ENCODE measurements around the gene RXRG. TPM values are rescaled to one million over a fixed set of nuclear protein-coding genes. Genes with fewer than 3 reads are reported as not detected.
A peak's percentile ranks its signal among the peaks of the same experiment; 100 is the strongest.

RXRG gene
- total and polyA plus RNA-seq, 9 donors = 42.1 to 59.3 (median 53.0) TPM

- no peaks in the 10 kb centered on the region for H3K36me3 ChIP-seq (ENCODE audit: control insufficient read depth, insufficient read depth, low read length)
- no CpG with 5 or more reads among the region's 1 CpG for WGBS (ENCODE audit: insufficient coverage)
- H3K9me3 ChIP-seq (replicated peaks; ENCODE audit: control insufficient read depth, low read depth, low read length) = no peaks in the 10 kb centered on the region
- H3K4me3 ChIP-seq (ENCODE audit: low read length) = no peak overlapping the region
- peaks cover 25% of the 10 kb centered on the region for H3K4me1 ChIP-seq (ENCODE audit: control insufficient read depth, insufficient read depth, low read length)
- H3K27ac ChIP-seq (ENCODE audit: low read length) = no peak overlapping the region
- no peaks in the 10 kb centered on the region for H3K27me3 ChIP-seq (ENCODE audit: control insufficient read depth, insufficient read depth, low read length)
- DNase-seq = no peak
These were observed 11.2 kb upstream of the RXRG start for GRCh38 chr1:165456114-165456513.

GRCh38 chr1:165455111-165455510, 10.2 kb upstream of the RXRG start:
- no peak overlapping the region for H3K27ac ChIP-seq (ENCODE audit: low read length)
- WGBS (ENCODE audit: insufficient coverage) = 92% methylated on average over 3 of the region's 3 CpGs
- DNase-seq = no peak

GRCh38 chr1:165454091-165454610, 9.2 kb upstream of the RXRG start:
- peak; percentile 79 for DNase-seq
- Histone ChIP-seq H3K27ac (ENCODE audit: low read length) (peak overlapping the region; percentile 53), H3K27me3 (ENCODE audit: control insufficient read depth, insufficient read depth, low read length) (no peaks in the 10 kb centered on the region), H3K4me3 (ENCODE audit: low read length) (no peak overlapping the region), H3K36me3 (ENCODE audit: control insufficient read depth, insufficient read depth, low read length) (no peaks in the 10 kb centered on the region), H3K9me3 (replicated peaks; ENCODE audit: control insufficient read depth, low read depth, low read length) (no peaks in the 10 kb centered on the region), H3K4me1 (ENCODE audit: control insufficient read depth, insufficient read depth, low read length) (peaks cover 25% of the 10 kb centered on the region)
- WGBS (ENCODE audit: insufficient coverage) = 60% methylated on average over 1 of the region's 3 CpGs

More at GRCh38 chr1:165455111-165455510, 10.2 kb upstream of the RXRG start:
- no peaks in the 10 kb centered on the region for H3K27me3 ChIP-seq (ENCODE audit: control insufficient read depth, insufficient read depth, low read length)
- H3K9me3 ChIP-seq (replicated peaks; ENCODE audit: control insufficient read depth, low read depth, low read length) = no peaks in the 10 kb centered on the region
- no peak overlapping the region for H3K4me3 ChIP-seq (ENCODE audit: low read length)
- H3K36me3 ChIP-seq (ENCODE audit: control insufficient read depth, insufficient read depth, low read length) = no peaks in the 10 kb centered on the region
- peaks cover 25% of the 10 kb centered on the region for H3K4me1 ChIP-seq (ENCODE audit: control insufficient read depth, insufficient read depth, low read length)

- DNase-seq = peak; percentile 92
- H3K27me3 ChIP-seq (ENCODE audit: control insufficient read depth, insufficient read depth, low read length) = no peaks in the 10 kb centered on the region
- H3K4me3 ChIP-seq (ENCODE audit: low read length) = no peak overlapping the region
- H3K9me3 ChIP-seq (replicated peaks; ENCODE audit: control insufficient read depth, low read depth, low read length) = no peaks in the 10 kb centered on the region
- H3K36me3 ChIP-seq (ENCODE audit: control insufficient read depth, insufficient read depth, low read length) = no peaks in the 10 kb centered on the region
- H3K27ac ChIP-seq (ENCODE audit: low read length) = peak overlapping the region; percentile 52
- H3K4me1 ChIP-seq (ENCODE audit: control insufficient read depth, insufficient read depth, low read length) = peaks cover 26% of the 10 kb centered on the region
- no CpG with 5 or more reads among the region's 2 CpGs for WGBS (ENCODE audit: insufficient coverage)
These were observed 7.6 kb upstream of the RXRG start for GRCh38 chr1:165452336-165453130.

- peak; percentile 57 for DNase-seq
- WGBS (ENCODE audit: insufficient coverage) = no CpG with 5 or more reads among the region's 2 CpGs
- no peaks in the 10 kb centered on the region for H3K36me3 ChIP-seq (ENCODE audit: control insufficient read depth, insufficient read depth, low read length)
- no peak overlapping the region for H3K4me3 ChIP-seq (ENCODE audit: low read length)
- H3K27ac ChIP-seq (ENCODE audit: low read length) = peak overlapping the region; percentile 52
- H3K4me1 ChIP-seq (ENCODE audit: control insufficient read depth, insufficient read depth, low read length) = peaks cover 26% of the 10 kb centered on the region
- no peaks in the 10 kb centered on the region for H3K27me3 ChIP-seq (ENCODE audit: control insufficient read depth, insufficient read depth, low read length)
- H3K9me3 ChIP-seq (replicated peaks; ENCODE audit: control insufficient read depth, low read depth, low read length) = no peaks in the 10 kb centered on the region
These were observed 6.8 kb upstream of the RXRG start for GRCh38 chr1:165451691-165452090.

- no peaks in the 10 kb centered on the region for H3K9me3 ChIP-seq (replicated peaks; ENCODE audit: control insufficient read depth, low read depth, low read length)
- peaks cover 37% of the 10 kb centered on the region for H3K4me1 ChIP-seq (ENCODE audit: control insufficient read depth, insufficient read depth, low read length)
- peak; percentile 68 for DNase-seq
- no peak overlapping the region for H3K27ac ChIP-seq (ENCODE audit: low read length)
- H3K36me3 ChIP-seq (ENCODE audit: control insufficient read depth, insufficient read depth, low read length) = no peaks in the 10 kb centered on the region
- no CpG with 5 or more reads among the region's 1 CpG for WGBS (ENCODE audit: insufficient coverage)
- peaks cover 2% of the 10 kb centered on the region for H3K27me3 ChIP-seq (ENCODE audit: control insufficient read depth, insufficient read depth, low read length)
- no peak overlapping the region for H3K4me3 ChIP-seq (ENCODE audit: low read length)
These were observed 4.2 kb upstream of the RXRG start for GRCh38 chr1:165449131-165449530.

GRCh38 chr1:165445388-165445787, 462 bp upstream of the RXRG start:
- H3K4me3 ChIP-seq (ENCODE audit: low read length) = peak overlapping the region; percentile 59

GRCh38 chr1:165443539-165444311, 1.2 kb downstream of the RXRG start:
- H3K9me3 ChIP-seq (replicated peaks; ENCODE audit: control insufficient read depth, low read depth, low read length) = no peaks in the 10 kb centered on the region
- H3K27me3 ChIP-seq (ENCODE audit: control insufficient read depth, insufficient read depth, low read length) = peaks cover 2% of the 10 kb centered on the region
- H3K4me3 ChIP-seq (ENCODE audit: low read length) = peak overlapping the region; percentile 59
- H3K27ac ChIP-seq (ENCODE audit: low read length) = peak overlapping the region; percentile 90
- H3K36me3 ChIP-seq (ENCODE audit: control insufficient read depth, insufficient read depth, low read length) = no peaks in the 10 kb centered on the region
- peak; percentile 91 for DNase-seq
- H3K4me1 ChIP-seq (ENCODE audit: control insufficient read depth, insufficient read depth, low read length) = peaks cover 50% of the 10 kb centered on the region
- whole genome bisulfite sequencing (ENCODE audit: insufficient coverage) = 7% methylated on average over 3 of the region's 8 CpGs

More at GRCh38 chr1:165445388-165445787, 462 bp upstream of the RXRG start:
- Histone ChIP-seq H3K27me3 (ENCODE audit: control insufficient read depth, insufficient read depth, low read length) (peaks cover 2% of the 10 kb centered on the region), H3K36me3 (ENCODE audit: control insufficient read depth, insufficient read depth, low read length) (no peaks in the 10 kb centered on the region), H3K9me3 (replicated peaks; ENCODE audit: control insufficient read depth, low read depth, low read length) (no peaks in the 10 kb centered on the region), H3K27ac (ENCODE audit: low read length) (peak overlapping the region; percentile 90), H3K4me1 (ENCODE audit: control insufficient read depth, insufficient read depth, low read length) (peaks cover 42% of the 10 kb centered on the region)
- no peak for DNase-seq
- no CpG with 5 or more reads among the region's 4 CpGs for WGBS (ENCODE audit: insufficient coverage)

- Histone ChIP-seq H3K9me3 (replicated peaks; ENCODE audit: control insufficient read depth, low read depth, low read length) (no peaks in the 10 kb centered on the region), H3K27me3 (ENCODE audit: control insufficient read depth, insufficient read depth, low read length) (peaks cover 2% of the 10 kb centered on the region), H3K27ac (ENCODE audit: low read length) (peak overlapping the region; percentile 90), H3K4me3 (ENCODE audit: low read length) (no peak overlapping the region), H3K36me3 (ENCODE audit: control insufficient read depth, insufficient read depth, low read length) (no peaks in the 10 kb centered on the region), H3K4me1 (ENCODE audit: control insufficient read depth, insufficient read depth, low read length) (peaks cover 48% of the 10 kb centered on the region)
- no peak for DNase-seq
These were observed 2.3 kb downstream of the RXRG start for GRCh38 chr1:165442653-165443052.

- no peak overlapping the region for H3K27ac ChIP-seq (ENCODE audit: low read length)
- peaks cover 2% of the 10 kb centered on the region for H3K27me3 ChIP-seq (ENCODE audit: control insufficient read depth, insufficient read depth, low read length)
- H3K9me3 ChIP-seq (replicated peaks; ENCODE audit: control insufficient read depth, low read depth, low read length) = no peaks in the 10 kb centered on the region
- WGBS (ENCODE audit: insufficient coverage) = 83% methylated on average over 1 of the region's 3 CpGs
- DNase-seq = no peak
- peaks cover 48% of the 10 kb centered on the region for H3K4me1 ChIP-seq (ENCODE audit: control insufficient read depth, insufficient read depth, low read length)
- no peaks in the 10 kb centered on the region for H3K36me3 ChIP-seq (ENCODE audit: control insufficient read depth, insufficient read depth, low read length)
- H3K4me3 ChIP-seq (ENCODE audit: low read length) = no peak overlapping the region
These were observed 2.9 kb downstream of the RXRG start for GRCh38 chr1:165442053-165442452.
